Left lung (tissue), 10 donors: ENCODE results near the gene DTNA. TPM values are rescaled to one million over a fixed set of nuclear protein-coding genes. Genes with fewer than 3 reads are reported as not detected.
"Not testable (repeated sequence)": the region's sequence is repeated elsewhere in the genome, so short reads cannot be mapped to it uniquely, and the experiment has no call there.

Experiments used
- ATAC-seq: fragments of 200-7000 bp; cut with Tn5 transposase; one replicate; pipeline ENCODE4 v1.9.1; 2020; ENCODE audit warnings: moderate library complexity
- DNase-seq, 4 donors: peaks; one replicate each; pipeline ENCODE4 v3.0.0-alpha.2; 2013 to 2020
- H3K27ac ChIP-seq, 2 donors: fragments of 200-600 bp; sonication (generic) in 1 of 2; one replicate each; pipeline versions ENCODE4 v1.5.0 to v1.8.0; 2020 to 2021
- H3K27me3 ChIP-seq, 2 donors: fragments of 200-600 bp; sonication (generic) in 1 of 2; one replicate each; pipeline versions ENCODE4 v1.5.0 to v1.8.0; 2020 to 2021
- H3K36me3 ChIP-seq, 2 donors: fragments of 200-600 bp; sonication (generic) in 1 of 2; one replicate each; pipeline versions ENCODE4 v1.5.0 to v1.8.0; 2020 to 2021
- H3K4me1 ChIP-seq, 2 donors: fragments of 200-600 bp; one replicate each; pipeline ENCODE4 v1.8.0; 2021
- H3K4me3 ChIP-seq, 2 donors: fragments of 200-600 bp; sonication (generic) in 1 of 2; one replicate each; pipeline versions ENCODE4 v1.5.0 to v1.8.0; 2020 to 2021; ENCODE audit warnings: mild to moderate bottlenecking in 1 of 2
- H3K9me3 ChIP-seq, 2 donors: fragments of 200-600 bp; sonication (generic) in 1 of 2; one replicate each; pipeline versions ENCODE4 v1.5.0 to v1.8.0; 2020 to 2021
- CTCF ChIP-seq, 2 donors: fragments of 200-600 bp; sonication (generic) in 1 of 2; IDR thresholded peaks; one replicate each; pipeline versions ENCODE4 v1.5.0 to v1.8.0; 2021; ENCODE audit warnings: antibody characterized with exemption in 2 of 2
- intact Hi-C, 2 donors: fragments of 100-400 bp; cut with DNase I; formaldehyde crosslinking; loops; one replicate each; pipeline versions ENCODE4 v1.11.2 to v1.14.2; 2022
- polyA plus RNA-seq, 6 donors: library from polyadenylated mRNA; unstranded; fragments of 120-200 nt; gene quantifications; one replicate each; pipeline ENCODE4 v1.2.1, GENCODE V29; 2013; ENCODE audit not compliant: insufficient read length in 6 of 6
- total RNA-seq, 2 donors: library from RNA; stranded (reverse); fragmentation: NEBNext Ultra II Directional; extraction: Animal tissue kit (Norgen Biotek cat#: 25700); gene quantifications; one replicate each; pipeline ENCODE4 v1.2.1, GENCODE V29; 2021
- donor health status: DM: no; HTN: yes; CAD: no.
- donor health status: DM: no; HTN: no; CAD: no.

Gene DTNA
- total and polyA plus RNA-seq, 8 donors, result 3.7 to 13.1 (median 11.2) TPM

- intact Hi-C loops, result no loop called here
Measured at GRCh38 chr18:34720220-34720619, 10.1 kb downstream of the DTNA start.

GRCh38 chr18:34723143-34723542 lies 13.0 kb downstream of the DTNA start:
- no peak for TF ChIP-seq CTCF (IDR thresholded peaks at IDR 0.05)
- Histone ChIP-seq H3K4me1 (no peaks in the 10 kb centered on the region), H3K36me3 (no peaks in the 10 kb centered on the region), H3K27ac (no peak overlapping the region), H3K27me3 (no peaks in the 10 kb centered on the region), H3K9me3 (peaks cover 0 to 4% of the 10 kb centered on the region in 2 donors), H3K4me3 (no peak overlapping the region)
- DNase-seq (no peak), ATAC-seq (no peak)
- intact Hi-C loops, result no loop called here

More at GRCh38 chr18:34720220-34720619, 10.1 kb downstream of the DTNA start:
- H3K4me3 ChIP-seq, result no peak overlapping the region
- no peaks in the 10 kb centered on the region for H3K27me3 ChIP-seq
- DNase-seq (no peak), ATAC-seq (no peak)
- H3K9me3 ChIP-seq, result no peaks in the 10 kb centered on the region
- TF ChIP-seq CTCF (IDR thresholded peaks at IDR 0.05), result no peak
- H3K36me3 ChIP-seq, result no peaks in the 10 kb centered on the region
- no peaks in the 10 kb centered on the region for H3K4me1 ChIP-seq
- no peak overlapping the region for H3K27ac ChIP-seq

GRCh38 chr18:34725737-34726136 lies 15.6 kb downstream of the DTNA start:
- ATAC-seq, result not testable (repeated sequence)

GRCh38 chr18:34726286-34727004 lies 16.3 kb downstream of the DTNA start:
- Histone ChIP-seq H3K36me3 (no peaks in the 10 kb centered on the region), H3K27ac (no peak overlapping the region), H3K27me3 (no peaks in the 10 kb centered on the region), H3K4me3 (no peak overlapping the region), H3K9me3 (peaks cover 0 to 4% of the 10 kb centered on the region in 2 donors), H3K4me1 (no peaks in the 10 kb centered on the region)
- ATAC-seq (no peak), DNase-seq (no peak)
- intact Hi-C loops, result no loop called here
- no peak for TF ChIP-seq CTCF (IDR thresholded peaks at IDR 0.05)

More at GRCh38 chr18:34725737-34726136, 15.6 kb downstream of the DTNA start:
- H3K4me3 ChIP-seq, H3K27me3 ChIP-seq, H3K36me3 ChIP-seq, DNase-seq, H3K27ac ChIP-seq, H3K9me3 ChIP-seq, H3K4me1 ChIP-seq, intact Hi-C loops: not testable (repeated sequence)

- H3K9me3 ChIP-seq, result peaks cover 0 to 4% of the 10 kb centered on the region in 2 donors
- ATAC-seq, result peak; percentile 98
- no peak overlapping the region for H3K27ac ChIP-seq
- no peaks in the 10 kb centered on the region for H3K36me3 ChIP-seq
- H3K4me1 ChIP-seq, result no peaks in the 10 kb centered on the region
- DNase-seq, result no peak
- intact Hi-C loops, result no loop called here
- peak; percentile 23 to 25 for TF ChIP-seq CTCF (IDR thresholded peaks at IDR 0.05)
- no peak overlapping the region for H3K4me3 ChIP-seq
- H3K27me3 ChIP-seq, result no peaks in the 10 kb centered on the region
Measured at GRCh38 chr18:34729264-34729663, 19.2 kb downstream of the DTNA start.
